Renal pelvis (tissue), 4 donors: ENCODE results near the gene OCA2. TPM values are rescaled to one million over a fixed set of nuclear protein-coding genes. Genes with fewer than 3 reads are reported as not detected.
"Not testable (repeated sequence)": the region's sequence is repeated elsewhere in the genome, so short reads cannot be mapped to it uniquely, and the experiment has no call there.

Source experiments
- DNase-seq: peaks from one replicate; pipeline ENCODE4 v3.0.0-alpha.2; 2013
- polyA plus RNA-seq, 3 donors: library from polyadenylated mRNA; unstranded; fragments of 120-200 nt; gene quantifications; one replicate each; pipeline ENCODE4 v1.2.1, GENCODE V29; 2013; ENCODE audit not compliant: insufficient read length in 3 of 3

Gene OCA2
- polyA plus RNA-seq, 3 donors = 8.2 to 9.9 (median 9.0) TPM

GRCh38 chr15:28025413-28025812, 73.7 kb downstream of the OCA2 start:
- DNase-seq = no peak

- DNase-seq = no peak
Measured at GRCh38 chr15:28024889-28025250, 74.2 kb downstream of the OCA2 start.

GRCh38 chr15:28023933-28024888, 74.9 kb downstream of the OCA2 start:
- DNase-seq = no peak

GRCh38 chr15:28023422-28023821, 75.7 kb downstream of the OCA2 start:
- DNase-seq = no peak

- DNase-seq = no peak
Measured at GRCh38 chr15:28022961-28023360, 76.2 kb downstream of the OCA2 start.

- no peak for DNase-seq
Measured at GRCh38 chr15:28022181-28022580, 76.9 kb downstream of the OCA2 start.

- peak; percentile 91 for DNase-seq
Measured at GRCh38 chr15:28021281-28022039, 77.7 kb downstream of the OCA2 start.

- no peak for DNase-seq
Measured at GRCh38 chr15:28020644-28021043, 78.5 kb downstream of the OCA2 start.

GRCh38 chr15:28019594-28020309, 79.4 kb downstream of the OCA2 start:
- DNase-seq = no peak

GRCh38 chr15:28018291-28019044, 80.6 kb downstream of the OCA2 start:
- DNase-seq = no peak

- peak; percentile 36 for DNase-seq
Measured at GRCh38 chr15:28017423-28017924, 81.6 kb downstream of the OCA2 start.

GRCh38 chr15:28015855-28016254, 83.3 kb downstream of the OCA2 start:
- DNase-seq = no peak

GRCh38 chr15:28014623-28015200, 84.4 kb downstream of the OCA2 start:
- DNase-seq = no peak

- DNase-seq = no peak
Measured at GRCh38 chr15:28013976-28014375, 85.1 kb downstream of the OCA2 start.

- no peak for DNase-seq
Measured at GRCh38 chr15:28013480-28013879, 85.6 kb downstream of the OCA2 start.

- no peak for DNase-seq
Measured at GRCh38 chr15:28012231-28012630, 86.9 kb downstream of the OCA2 start.

GRCh38 chr15:28008175-28008574, 90.9 kb downstream of the OCA2 start:
- DNase-seq = not testable (repeated sequence)

GRCh38 chr15:28006116-28006905, 92.8 kb downstream of the OCA2 start:
- no peak for DNase-seq

- no peak for DNase-seq
Measured at GRCh38 chr15:28005004-28005527, 94.0 kb downstream of the OCA2 start.
